ENCODE results near the gene CHGA.

GRCh38 chr14:92880851-92881250, 42.1 kb upstream of the CHGA start:
- TF ChIP-seq, protein P1, sequence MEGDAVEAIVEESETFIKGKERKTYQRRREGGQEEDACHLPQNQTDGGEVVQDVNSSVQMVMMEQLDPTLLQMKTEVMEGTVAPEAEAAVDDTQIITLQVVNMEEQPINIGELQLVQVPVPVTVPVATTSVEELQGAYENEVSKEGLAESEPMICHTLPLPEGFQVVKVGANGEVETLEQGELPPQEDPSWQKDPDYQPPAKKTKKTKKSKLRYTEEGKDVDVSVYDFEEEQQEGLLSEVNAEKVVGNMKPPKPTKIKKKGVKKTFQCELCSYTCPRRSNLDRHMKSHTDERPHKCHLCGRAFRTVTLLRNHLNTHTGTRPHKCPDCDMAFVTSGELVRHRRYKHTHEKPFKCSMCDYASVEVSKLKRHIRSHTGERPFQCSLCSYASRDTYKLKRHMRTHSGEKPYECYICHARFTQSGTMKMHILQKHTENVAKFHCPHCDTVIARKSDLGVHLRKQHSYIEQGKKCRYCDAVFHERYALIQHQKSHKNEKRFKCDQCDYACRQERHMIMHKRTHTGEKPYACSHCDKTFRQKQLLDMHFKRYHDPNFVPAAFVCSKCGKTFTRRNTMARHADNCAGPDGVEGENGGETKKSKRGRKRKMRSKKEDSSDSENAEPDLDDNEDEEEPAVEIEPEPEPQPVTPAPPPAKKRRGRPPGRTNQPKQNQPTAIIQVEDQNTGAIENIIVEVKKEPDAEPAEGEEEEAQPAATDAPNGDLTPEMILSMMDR (IDR thresholded peaks at IDR 0.05), result peak in 1 of 3 experiments; percentile 27
- TF ChIP-seq POLR2A (IDR thresholded peaks at IDR 0.05) (no peak), POLR2AphosphoS5 (IDR thresholded peaks at IDR 0.05; ENCODE audit: insufficient read depth in 1 of 2, low read depth in 1 of 2) (no peak)
